Fibroblast of lung (primary cell): ENCODE data around the gene TBX1. TPM values are rescaled to one million over a fixed set of nuclear protein-coding genes. Genes with fewer than 3 reads are reported as not detected.

Experiments used
- DNase-seq, 2 donors: peaks; one replicate each; pipeline versions ENCODE4 v3.0.0 to v3.0.0-alpha.2; 2010; ENCODE audit warnings: low read depth in 2 of 2
- H2AFZ ChIP-seq: 2 replicates; pipeline ENCODE4 v1.5.1; 2012; ENCODE audit warnings: low read length, control low read depth, inconsistent platforms
- H3K27ac ChIP-seq: 2 replicates; pipeline ENCODE4 v1.5.1; 2011; ENCODE audit warnings: low read length, control low read depth; ENCODE audit not compliant: insufficient read depth
- H3K27me3 ChIP-seq: 2 replicates; pipeline ENCODE4 v1.5.1; 2011; ENCODE audit warnings: mild to moderate bottlenecking, low read length; ENCODE audit not compliant: control insufficient read depth, insufficient read depth
- H3K36me3 ChIP-seq: 2 replicates; pipeline ENCODE4 v1.5.1; 2011; ENCODE audit warnings: low read length; ENCODE audit not compliant: control insufficient read depth, insufficient read depth
- H3K4me1 ChIP-seq: 2 replicates; pipeline ENCODE4 v1.5.1; 2011; ENCODE audit warnings: low read length; ENCODE audit not compliant: control insufficient read depth, insufficient read depth; ENCODE audit errors: extremely low read depth
- H3K4me2 ChIP-seq: 2 replicates; pipeline ENCODE4 v1.5.1; 2011; ENCODE audit warnings: low read length, control low read depth; ENCODE audit not compliant: insufficient read depth; ENCODE audit errors: extremely low read depth
- H3K4me3 ChIP-seq, 4 experiments: fragments of 200-600 bp in 1 of 4; sonication (generic) in 1 of 4; replicated peaks in 1 of 4; 2 replicates each; pipeline ENCODE4 v1.5.1; 2011 to 2016; ENCODE audit warnings: low read length in 4 of 4, low read depth in 3 of 4, mild to moderate bottlenecking in 3 of 4, control low read depth in 2 of 4, inconsistent platforms in 1 of 4, mixed read lengths in 1 of 4; ENCODE audit not compliant: insufficient read depth in 1 of 4; ENCODE audit errors: control extremely low read depth in 1 of 4
- H3K79me2 ChIP-seq: 2 replicates; pipeline ENCODE4 v1.5.1; 2012; ENCODE audit warnings: mild to moderate bottlenecking, low read length, inconsistent platforms; ENCODE audit not compliant: control insufficient read depth, insufficient read depth
- H3K9ac ChIP-seq: 2 replicates; pipeline ENCODE4 v1.5.1; 2011; ENCODE audit warnings: mild to moderate bottlenecking, low read length, control low read depth; ENCODE audit not compliant: insufficient read depth
- H3K9me3 ChIP-seq: 2 replicates; pipeline ENCODE4 v1.5.1; 2012; ENCODE audit warnings: low read depth, low read length; ENCODE audit not compliant: control insufficient read depth, insufficient read depth
- H4K20me1 ChIP-seq: 2 replicates; pipeline ENCODE4 v1.5.1; 2011; ENCODE audit warnings: low read length; ENCODE audit not compliant: control insufficient read depth, insufficient read depth; ENCODE audit errors: extremely low read depth
- EZH2 ChIP-seq: IDR thresholded peaks from 2 replicates; pipeline ENCODE4 v1.5.1; 2012; ENCODE audit warnings: low read length, control low read depth, mild to moderate bottlenecking; ENCODE audit errors: missing control alignments
- polyA plus RNA-seq, 2 donors: library from polyadenylated mRNA; depleted of rRNA in 1 of 2; stranded (reverse) in 1 of 2; unstranded in 1 of 2; fragments of >200 nt; gene quantifications; 2 replicates each; pipeline ENCODE4 v1.2.1, GENCODE V29; 2011 to 2012; ENCODE audit warnings: missing spikeins in 1 of 2
- total RNA-seq: library from RNA; depleted of rRNA; stranded (reverse); fragments of >200 nt; gene quantifications from 2 replicates; pipeline ENCODE4 v1.2.1, GENCODE V29; 2014
- TF ChIP-seq, protein P1 (sequence below), 2 donors: IDR thresholded peaks in 1 of 2; conservative IDR thresholded peaks in 1 of 2; 1 replicate in 1 of 2; 2 replicates in 1 of 2; pipeline ENCODE4 v1.5.1; 2011 to 2012; ENCODE audit warnings: low read length in 2 of 2, control low read depth in 1 of 2, inconsistent platforms in 1 of 2, low read depth in 1 of 2, mild to moderate bottlenecking in 1 of 2

Gene TBX1
- total and polyA plus RNA-seq, 2 donors (not counting 1 experiment from before 2014, with no cell fraction given): not detected

DNA sequence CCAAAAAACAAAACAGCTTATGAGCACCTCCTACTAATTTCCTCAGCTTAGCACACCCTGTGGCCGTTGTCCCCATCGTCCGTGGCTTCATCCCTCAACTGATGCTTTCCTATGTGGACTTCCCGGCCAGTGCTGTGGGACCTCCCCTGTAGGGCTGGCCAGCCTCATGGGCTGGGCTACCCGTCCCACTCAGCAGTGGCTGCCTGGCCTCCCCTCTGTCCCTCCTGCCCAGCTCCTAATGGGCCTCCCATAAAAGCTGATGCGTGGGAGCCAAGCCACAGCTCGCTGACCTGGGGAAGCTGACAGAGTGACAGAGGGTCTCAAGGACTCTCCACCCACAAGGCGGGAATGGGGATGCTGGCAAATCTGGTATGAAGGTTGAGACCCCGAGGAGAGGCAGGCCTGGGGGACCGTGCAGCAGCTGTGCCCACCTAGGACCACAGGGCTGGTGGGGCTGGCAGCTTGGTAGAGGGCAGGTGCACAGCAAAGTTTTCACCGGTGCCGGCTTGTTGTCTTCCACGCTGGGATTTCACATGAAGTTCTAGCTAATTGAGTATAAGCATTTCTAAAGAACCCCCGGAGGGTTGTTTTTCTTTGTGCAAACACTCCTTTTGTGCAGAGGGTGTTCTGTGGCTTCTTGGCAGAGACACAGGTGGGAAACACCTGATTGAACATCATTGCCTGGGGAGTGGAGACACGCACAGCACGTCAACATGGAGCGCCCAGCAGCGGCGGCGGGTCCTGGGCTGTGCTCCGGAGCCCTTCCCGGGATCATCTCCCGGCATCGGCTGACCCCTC lies 23.2 kb downstream of the TBX1 start:
- Histone ChIP-seq H3K4me3 (no peak overlapping the region), H3K9me3 (no peaks in the 10 kb centered on the region), H4K20me1 (no peaks in the 10 kb centered on the region), H3K4me2 (no peak overlapping the region), H3K36me3 (no peaks in the 10 kb centered on the region), H3K4me1 (peaks cover 5% of the 10 kb centered on the region), H3K9ac (no peak overlapping the region), H3K27ac (no peak overlapping the region), H2AFZ (no peak overlapping the region), H3K79me2 (no peaks in the 10 kb centered on the region), H3K27me3 (peaks cover 6% of the 10 kb centered on the region)
- DNase-seq: no peak
- TF ChIP-seq, protein P1, sequence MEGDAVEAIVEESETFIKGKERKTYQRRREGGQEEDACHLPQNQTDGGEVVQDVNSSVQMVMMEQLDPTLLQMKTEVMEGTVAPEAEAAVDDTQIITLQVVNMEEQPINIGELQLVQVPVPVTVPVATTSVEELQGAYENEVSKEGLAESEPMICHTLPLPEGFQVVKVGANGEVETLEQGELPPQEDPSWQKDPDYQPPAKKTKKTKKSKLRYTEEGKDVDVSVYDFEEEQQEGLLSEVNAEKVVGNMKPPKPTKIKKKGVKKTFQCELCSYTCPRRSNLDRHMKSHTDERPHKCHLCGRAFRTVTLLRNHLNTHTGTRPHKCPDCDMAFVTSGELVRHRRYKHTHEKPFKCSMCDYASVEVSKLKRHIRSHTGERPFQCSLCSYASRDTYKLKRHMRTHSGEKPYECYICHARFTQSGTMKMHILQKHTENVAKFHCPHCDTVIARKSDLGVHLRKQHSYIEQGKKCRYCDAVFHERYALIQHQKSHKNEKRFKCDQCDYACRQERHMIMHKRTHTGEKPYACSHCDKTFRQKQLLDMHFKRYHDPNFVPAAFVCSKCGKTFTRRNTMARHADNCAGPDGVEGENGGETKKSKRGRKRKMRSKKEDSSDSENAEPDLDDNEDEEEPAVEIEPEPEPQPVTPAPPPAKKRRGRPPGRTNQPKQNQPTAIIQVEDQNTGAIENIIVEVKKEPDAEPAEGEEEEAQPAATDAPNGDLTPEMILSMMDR (conservative IDR thresholded peaks at IDR 0.05 in 1 of 2, IDR thresholded peaks at IDR 0.05 in 1 of 2; ENCODE audit: low read depth in 1 of 2, low read length in 2 of 2): no peak
- no peak for TF ChIP-seq EZH2

- Histone ChIP-seq H3K9ac (no peak overlapping the region), H3K9me3 (no peaks in the 10 kb centered on the region), H4K20me1 (no peaks in the 10 kb centered on the region), H3K4me3 (no peak overlapping the region), H3K4me1 (peaks cover 5% of the 10 kb centered on the region), H3K36me3 (no peaks in the 10 kb centered on the region), H2AFZ (no peak overlapping the region), H3K4me2 (no peak overlapping the region), H3K27me3 (peaks cover 6% of the 10 kb centered on the region), H3K27ac (no peak overlapping the region), H3K79me2 (no peaks in the 10 kb centered on the region)
- DNase-seq: no peak
- no peak for TF ChIP-seq EZH2
- TF ChIP-seq, protein P1 (conservative IDR thresholded peaks at IDR 0.05 in 1 of 2, IDR thresholded peaks at IDR 0.05 in 1 of 2; ENCODE audit: low read depth in 1 of 2, low read length in 2 of 2): no peak
Measured at GRCh38 chr22:19784384-19785175, 24.0 kb downstream of the TBX1 start.

DNA sequence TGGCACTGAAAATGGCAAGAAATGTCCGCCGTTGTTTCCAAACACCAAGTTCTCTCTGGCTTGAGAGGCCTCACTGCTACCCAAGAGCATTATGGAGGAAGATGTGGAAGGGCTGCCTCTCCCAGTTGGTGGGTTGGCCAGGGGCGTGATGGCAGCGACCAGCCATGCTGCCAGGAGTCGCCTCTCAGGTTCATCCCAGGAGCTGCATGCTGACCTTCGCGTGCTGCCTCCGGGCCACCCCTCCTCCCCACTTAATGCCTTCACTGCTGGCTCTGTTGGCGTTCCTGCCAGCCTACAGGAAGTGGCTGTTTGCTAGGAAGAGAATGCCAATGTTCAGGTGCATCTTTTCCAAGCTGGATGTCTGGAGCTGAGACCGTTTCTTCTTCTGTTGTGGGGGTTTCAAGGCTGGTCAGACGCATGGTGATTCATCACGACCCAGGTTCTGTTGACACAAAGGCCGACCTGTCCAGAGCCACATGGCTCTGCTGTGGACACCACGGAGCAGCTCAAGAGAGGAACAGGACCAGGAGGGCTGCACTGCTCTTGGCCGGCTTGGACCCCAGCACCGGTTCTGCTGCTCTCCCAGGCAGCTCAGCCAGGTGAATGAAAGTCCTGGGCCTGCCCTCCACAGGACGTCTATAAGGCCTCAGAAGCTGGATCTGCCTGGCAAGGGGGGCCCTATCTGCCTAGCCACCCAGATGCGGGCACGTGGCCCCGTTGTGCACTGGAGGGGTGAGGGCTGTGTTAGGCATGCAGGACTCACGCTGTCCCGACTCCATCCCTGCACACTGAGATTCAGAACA lies 25.1 kb downstream of the TBX1 start:
- H4K20me1 ChIP-seq: no peaks in the 10 kb centered on the region
- no peak for DNase-seq
- H3K79me2 ChIP-seq: no peaks in the 10 kb centered on the region

More for the DNA sequence above, 25.1 kb downstream of the TBX1 start:
- no peak overlapping the region for H3K4me2 ChIP-seq
- no peaks in the 10 kb centered on the region for H3K9me3 ChIP-seq
- TF ChIP-seq, protein P1 (conservative IDR thresholded peaks at IDR 0.05 in 1 of 2, IDR thresholded peaks at IDR 0.05 in 1 of 2; ENCODE audit: low read depth in 1 of 2, low read length in 2 of 2): no peak
- no peak for TF ChIP-seq EZH2
- H3K27me3 ChIP-seq: no peaks in the 10 kb centered on the region
- H2AFZ ChIP-seq: no peak overlapping the region
- H3K9ac ChIP-seq: no peak overlapping the region
- no peaks in the 10 kb centered on the region for H3K36me3 ChIP-seq
- H3K4me3 ChIP-seq: no peak overlapping the region
- H3K4me1 ChIP-seq: no peaks in the 10 kb centered on the region
- H3K27ac ChIP-seq: no peak overlapping the region
